HFFc6 (cell line): ENCODE measurements around the gene SFRP5. TPM values are rescaled to one million over a fixed set of nuclear protein-coding genes. Genes with fewer than 3 reads are reported as not detected.

Experiments used
- DNase-seq: peaks from one replicate; pipeline ENCODE4 v3.0.0-alpha.2; 2018
- H3K27ac Mint-ChIP-seq: 2 replicates; pipeline ENCODE4 v1.8.0; 2020; ENCODE audit warnings: mild to moderate bottlenecking, mixed read lengths
- H3K27me3 Mint-ChIP-seq: 2 replicates; pipeline ENCODE4 v1.8.0; 2021; ENCODE audit warnings: mild to moderate bottlenecking, moderate library complexity, mixed read lengths; ENCODE audit not compliant: insufficient read depth
- H3K36me3 Mint-ChIP-seq: 2 replicates; pipeline ENCODE4 v1.8.0; 2021; ENCODE audit warnings: low read depth, mixed read lengths
- H3K4me1 Mint-ChIP-seq: 2 replicates; pipeline ENCODE4 v1.8.0; 2020; ENCODE audit warnings: low read depth, mixed read lengths
- H3K4me3 Mint-ChIP-seq: 2 replicates; pipeline ENCODE4 v1.8.0; 2020; ENCODE audit warnings: mild to moderate bottlenecking, moderate library complexity, mixed read lengths
- H3K9me3 Mint-ChIP-seq: 2 replicates; pipeline ENCODE4 v1.8.0; 2020; ENCODE audit warnings: mild to moderate bottlenecking, mixed read lengths
- total RNA-seq, 6 experiments: library from RNA; stranded (reverse); fragmentation: NEBNext Ultra II Directional; extraction: Animal tissue kit (Norgen Biotek cat#: 25700); gene quantifications; 2 replicates in 1 of 6; 3 replicates in 5 of 6; pipeline ENCODE4 v1.2.3, GENCODE V29; 2021
- TF ChIP-seq, protein P1 (sequence below): fragments of 200-600 bp; sonication (generic); IDR thresholded peaks from 2 replicates; pipeline ENCODE4 v1.5.0; 2021; ENCODE audit warnings: antibody characterized with exemption, mild to moderate bottlenecking

Gene SFRP5
- total RNA-seq, 6 experiments from 2014 or later, result not detected

DNA sequence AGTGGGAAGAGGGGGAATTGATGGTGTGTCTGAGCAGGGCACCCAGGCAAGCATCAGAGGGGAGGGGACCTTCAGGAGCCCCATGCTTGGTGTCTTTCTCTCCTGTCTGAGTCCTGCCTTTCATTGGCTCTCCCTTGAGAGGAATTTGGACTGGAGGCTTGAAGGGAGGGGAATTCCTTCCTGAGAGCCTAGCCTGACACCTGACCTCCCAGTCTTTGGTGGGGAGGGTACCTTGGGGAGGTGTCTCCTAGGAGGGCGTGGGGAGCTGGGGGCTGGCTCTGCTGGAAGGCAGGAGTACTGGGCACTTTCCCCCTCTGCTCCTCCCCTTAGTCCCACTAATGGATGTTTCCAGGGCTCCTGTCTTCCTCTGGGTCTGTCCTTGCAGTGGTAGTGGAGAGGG lies 1.3 kb upstream of the SFRP5 start:
- Mint-ChIP-seq H3K9me3 (no peaks in the 10 kb centered on the region), H3K27ac (no peak overlapping the region), H3K36me3 (no peaks in the 10 kb centered on the region), H3K4me1 (peaks cover 6% of the 10 kb centered on the region), H3K4me3 (no peak overlapping the region), H3K27me3 (peaks cover 69% of the 10 kb centered on the region)
- TF ChIP-seq, protein P1, sequence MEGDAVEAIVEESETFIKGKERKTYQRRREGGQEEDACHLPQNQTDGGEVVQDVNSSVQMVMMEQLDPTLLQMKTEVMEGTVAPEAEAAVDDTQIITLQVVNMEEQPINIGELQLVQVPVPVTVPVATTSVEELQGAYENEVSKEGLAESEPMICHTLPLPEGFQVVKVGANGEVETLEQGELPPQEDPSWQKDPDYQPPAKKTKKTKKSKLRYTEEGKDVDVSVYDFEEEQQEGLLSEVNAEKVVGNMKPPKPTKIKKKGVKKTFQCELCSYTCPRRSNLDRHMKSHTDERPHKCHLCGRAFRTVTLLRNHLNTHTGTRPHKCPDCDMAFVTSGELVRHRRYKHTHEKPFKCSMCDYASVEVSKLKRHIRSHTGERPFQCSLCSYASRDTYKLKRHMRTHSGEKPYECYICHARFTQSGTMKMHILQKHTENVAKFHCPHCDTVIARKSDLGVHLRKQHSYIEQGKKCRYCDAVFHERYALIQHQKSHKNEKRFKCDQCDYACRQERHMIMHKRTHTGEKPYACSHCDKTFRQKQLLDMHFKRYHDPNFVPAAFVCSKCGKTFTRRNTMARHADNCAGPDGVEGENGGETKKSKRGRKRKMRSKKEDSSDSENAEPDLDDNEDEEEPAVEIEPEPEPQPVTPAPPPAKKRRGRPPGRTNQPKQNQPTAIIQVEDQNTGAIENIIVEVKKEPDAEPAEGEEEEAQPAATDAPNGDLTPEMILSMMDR, result no peak
- no peak for DNase-seq

DNA sequence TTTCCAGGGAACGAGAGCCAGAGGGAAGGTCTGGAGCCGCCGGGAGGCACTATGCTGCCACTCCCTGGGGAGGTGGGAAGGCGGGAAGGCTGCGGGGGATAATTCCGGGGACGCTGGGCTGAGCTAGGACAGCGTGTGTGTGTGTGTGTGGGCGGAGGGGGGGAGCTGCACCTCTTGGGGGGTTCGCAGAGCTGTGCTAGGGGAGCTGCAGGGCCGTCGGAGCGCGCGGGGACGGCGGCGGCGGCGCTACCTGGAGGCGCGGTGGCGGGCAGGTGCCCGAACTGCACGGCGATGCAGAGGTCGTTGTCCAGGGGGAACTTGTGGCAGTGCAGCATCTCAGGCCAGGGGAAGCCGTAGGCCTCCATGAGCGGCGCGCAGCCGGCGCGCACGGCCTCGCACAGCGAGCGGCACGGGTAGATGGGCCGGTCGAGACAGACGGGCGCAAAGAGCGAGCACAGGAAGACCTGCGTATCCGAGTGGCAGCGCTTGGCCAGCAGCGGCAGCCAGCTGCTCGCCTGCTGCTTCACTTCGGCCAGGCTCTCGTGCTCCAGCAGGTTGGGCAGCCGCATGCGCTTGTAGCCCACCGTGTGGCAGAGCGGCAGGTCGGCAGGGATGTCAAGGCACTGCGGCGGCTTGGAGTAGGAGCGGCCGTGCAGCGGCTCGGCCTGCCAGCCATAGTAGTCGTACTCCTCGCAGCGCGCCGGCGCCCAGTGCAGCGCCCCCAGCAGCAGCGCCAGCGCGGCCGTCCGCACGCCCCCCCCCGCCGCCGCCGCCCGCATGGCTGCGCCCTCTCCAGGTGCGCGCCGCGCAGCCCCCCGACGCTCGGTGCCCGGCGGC lies 526 bp downstream of the SFRP5 start:
- H3K27ac Mint-ChIP-seq, result no peak overlapping the region
- H3K27me3 Mint-ChIP-seq, result peaks cover 59% of the 10 kb centered on the region
- no peak for DNase-seq
- H3K9me3 Mint-ChIP-seq, result no peaks in the 10 kb centered on the region
- H3K4me3 Mint-ChIP-seq, result peak overlapping the region; percentile 63; the same call in 1 of the 2 replicates
- TF ChIP-seq, protein P1, result no peak
- H3K4me1 Mint-ChIP-seq, result peaks cover 6% of the 10 kb centered on the region
- H3K36me3 Mint-ChIP-seq, result no peaks in the 10 kb centered on the region

DNA sequence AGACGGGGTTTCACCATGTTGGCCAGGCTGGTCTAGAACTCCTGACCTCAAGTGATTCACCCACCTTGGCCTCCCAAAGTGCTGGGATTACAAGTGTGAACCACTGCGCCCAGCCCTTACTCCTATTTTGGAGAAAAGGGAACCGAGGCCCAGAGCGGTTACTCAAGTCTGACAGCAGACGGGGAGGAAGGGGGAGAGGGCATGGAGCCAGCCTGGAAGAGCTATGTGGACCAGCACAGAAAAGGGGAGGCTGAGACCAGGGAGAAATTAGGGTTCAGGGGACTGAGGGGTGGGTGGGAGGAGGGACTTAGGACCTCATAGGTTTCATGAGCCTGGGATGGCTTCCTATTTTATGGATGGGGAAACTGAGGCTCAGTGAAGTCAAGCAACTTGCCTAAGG lies 1.5 kb downstream of the SFRP5 start:
- H3K27ac Mint-ChIP-seq, result no peak overlapping the region
- no peaks in the 10 kb centered on the region for H3K36me3 Mint-ChIP-seq
- no peak overlapping the region for H3K4me3 Mint-ChIP-seq

DNA sequence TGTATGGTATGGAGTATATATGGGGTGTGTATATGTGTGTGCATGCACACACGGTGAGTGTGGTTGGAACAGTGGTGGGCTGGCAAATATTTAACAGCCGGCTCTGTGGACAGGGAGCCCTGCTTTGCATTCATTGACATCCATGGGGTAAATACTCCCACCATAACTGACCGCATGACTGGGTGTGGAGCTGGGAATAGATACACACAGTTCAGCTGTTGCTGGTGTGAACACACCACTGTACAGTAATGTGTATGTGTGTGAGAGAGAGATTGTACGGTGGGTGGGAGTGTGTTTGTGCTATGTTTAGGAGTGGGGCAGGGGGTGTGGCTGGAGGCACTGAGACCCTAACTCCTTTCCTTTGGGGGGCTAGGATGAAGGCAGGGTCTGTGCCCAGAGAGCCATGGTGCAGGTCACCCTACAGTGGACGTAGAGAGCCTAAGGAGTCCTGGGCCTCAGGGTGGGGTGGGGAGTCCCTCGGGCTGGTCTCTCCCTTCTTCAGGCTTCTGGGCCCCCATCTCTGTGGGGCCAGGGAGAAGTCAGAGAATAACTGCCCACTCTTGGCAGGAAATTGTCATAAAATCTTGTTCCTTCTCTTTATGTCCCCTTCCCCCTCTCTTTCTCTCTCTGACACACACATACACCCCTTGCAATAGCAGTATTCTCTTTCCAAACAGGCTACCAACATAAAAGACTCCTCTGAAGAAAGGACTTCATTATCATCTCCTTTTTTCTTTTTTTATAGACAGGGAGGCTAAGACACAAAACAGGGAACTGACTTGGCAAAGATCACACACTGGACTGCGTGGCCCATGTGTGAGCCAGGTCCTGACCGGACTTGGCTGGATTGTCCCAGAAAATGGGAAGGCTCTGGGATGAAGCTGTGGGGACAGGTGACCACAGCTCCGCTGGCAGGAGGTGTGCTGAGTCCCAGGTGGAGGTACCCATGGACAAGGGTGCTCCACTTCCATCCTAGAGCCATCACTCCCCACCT lies 3.2 kb downstream of the SFRP5 start:
- no peak overlapping the region for H3K4me3 Mint-ChIP-seq
- no peak for DNase-seq

More for the DNA sequence above, 1.5 kb downstream of the SFRP5 start:
- H3K27me3 Mint-ChIP-seq, result peaks cover 55% of the 10 kb centered on the region
- H3K4me1 Mint-ChIP-seq, result peaks cover 6% of the 10 kb centered on the region
- DNase-seq, result no peak
- TF ChIP-seq, protein P1, result no peak
- no peaks in the 10 kb centered on the region for H3K9me3 Mint-ChIP-seq

More for the DNA sequence above, 3.2 kb downstream of the SFRP5 start:
- Mint-ChIP-seq H3K4me1 (peaks cover 6% of the 10 kb centered on the region), H3K36me3 (no peaks in the 10 kb centered on the region), H3K9me3 (no peaks in the 10 kb centered on the region), H3K27ac (no peak overlapping the region), H3K27me3 (peaks cover 41% of the 10 kb centered on the region)
- TF ChIP-seq, protein P1, result no peak
